T-helper 17 cell (primary cell): Measurements from ENCODE around the gene DDX56. TPM values are rescaled to one million over a fixed set of nuclear protein-coding genes. Genes with fewer than 3 reads are reported as not detected.
"Not testable (repeated sequence)": the region's sequence is repeated elsewhere in the genome, so short reads cannot be mapped to it uniquely, and the experiment has no call there.

Source experiments
- ATAC-seq: fragments of 150-1000 bp; cut with Tn5 transposase; 2 replicates; pipeline ENCODE4 v1.10.0; 2021; ENCODE audit warnings: mild to moderate bottlenecking, moderate library complexity
- DNase-seq, 3 donors: peaks; one replicate each; pipeline versions ENCODE4 v3.0.0 to v3.0.0-alpha.2; 2020 to 2021
- H3K9me3 ChIP-seq: one replicate; pipeline ENCODE4 v1.7.0; 2013; ENCODE audit warnings: low read length, mild to moderate bottlenecking; ENCODE audit not compliant: control insufficient read depth, poor library complexity, severe bottlenecking
- H3K27ac Mint-ChIP-seq: one replicate; pipeline ENCODE4 v1.8.0; 2022; ENCODE audit warnings: mild to moderate bottlenecking, moderate library complexity, mixed read lengths
- H3K27me3 Mint-ChIP-seq: one replicate; pipeline ENCODE4 v1.8.0; 2022; ENCODE audit warnings: mixed read lengths
- H3K36me3 Mint-ChIP-seq: one replicate; pipeline ENCODE4 v1.8.0; 2022; ENCODE audit warnings: low read depth, mixed read lengths
- H3K4me1 Mint-ChIP-seq: one replicate; pipeline ENCODE4 v1.8.0; 2022; ENCODE audit warnings: mild to moderate bottlenecking, mixed read lengths
- H3K4me3 Mint-ChIP-seq: one replicate; pipeline ENCODE4 v1.8.0; 2022; ENCODE audit warnings: mild to moderate bottlenecking, moderate library complexity, mixed read lengths
- total RNA-seq, 4 donors: library from RNA in 2 of 4; stranded (reverse) in 2 of 4; gene quantifications; one replicate each; pipeline ENCODE4 v1.2.3 and lab custom pipeline; 2022 to 2026

The DDX56 gene
- total RNA-seq, 2 donors from 2014 or later: 95.7 to 101 TPM

DNA sequence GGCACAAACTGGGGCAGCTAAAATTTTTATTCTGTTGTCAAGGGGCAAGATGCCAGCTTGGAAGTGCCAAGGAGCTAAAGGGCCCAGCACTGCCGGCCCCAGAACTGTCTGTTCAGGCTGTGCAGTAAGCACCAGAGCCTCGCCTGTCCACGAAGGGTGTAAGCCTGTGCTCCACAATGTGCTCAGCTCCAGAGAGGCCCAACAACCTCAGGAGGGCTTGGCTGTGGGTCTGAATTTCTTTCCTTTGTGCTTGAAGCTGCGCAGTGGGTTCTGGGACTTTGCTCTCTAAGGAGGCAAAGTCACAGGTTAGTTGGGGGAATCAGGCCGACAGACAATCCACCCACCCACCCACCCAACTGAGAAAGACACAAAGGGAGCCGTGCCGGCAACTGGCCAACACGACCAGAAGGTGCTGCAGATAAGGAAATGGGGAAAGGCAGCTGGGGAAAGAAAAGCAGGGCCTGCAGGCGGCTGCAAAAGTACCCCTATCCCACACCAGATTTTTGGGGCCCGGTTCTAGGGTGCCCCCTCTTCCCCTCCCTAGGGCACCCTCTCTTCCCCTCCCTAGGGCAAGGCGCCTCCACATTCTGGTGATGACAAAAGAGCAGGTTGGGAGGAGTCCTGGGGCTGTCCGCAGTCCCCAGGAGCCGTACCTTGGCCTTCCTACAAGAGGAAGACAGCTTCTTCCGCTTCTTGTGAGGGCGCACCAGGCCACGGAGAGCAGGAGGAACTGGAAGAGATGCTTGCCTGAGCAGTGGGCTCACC is 7.7 kb downstream of the DDX56 start:
- DNase-seq: no peak
- ATAC-seq: peak; percentile 43
- peaks cover 8% of the 10 kb centered on the region for H3K4me1 Mint-ChIP-seq
- H3K9me3 ChIP-seq: no peaks in the 10 kb centered on the region
- H3K4me3 Mint-ChIP-seq: no peak overlapping the region
- peak overlapping the region; percentile 92 for H3K27ac Mint-ChIP-seq
- no peaks in the 10 kb centered on the region for H3K27me3 Mint-ChIP-seq
- H3K36me3 Mint-ChIP-seq: peaks cover 10% of the 10 kb centered on the region

DNA sequence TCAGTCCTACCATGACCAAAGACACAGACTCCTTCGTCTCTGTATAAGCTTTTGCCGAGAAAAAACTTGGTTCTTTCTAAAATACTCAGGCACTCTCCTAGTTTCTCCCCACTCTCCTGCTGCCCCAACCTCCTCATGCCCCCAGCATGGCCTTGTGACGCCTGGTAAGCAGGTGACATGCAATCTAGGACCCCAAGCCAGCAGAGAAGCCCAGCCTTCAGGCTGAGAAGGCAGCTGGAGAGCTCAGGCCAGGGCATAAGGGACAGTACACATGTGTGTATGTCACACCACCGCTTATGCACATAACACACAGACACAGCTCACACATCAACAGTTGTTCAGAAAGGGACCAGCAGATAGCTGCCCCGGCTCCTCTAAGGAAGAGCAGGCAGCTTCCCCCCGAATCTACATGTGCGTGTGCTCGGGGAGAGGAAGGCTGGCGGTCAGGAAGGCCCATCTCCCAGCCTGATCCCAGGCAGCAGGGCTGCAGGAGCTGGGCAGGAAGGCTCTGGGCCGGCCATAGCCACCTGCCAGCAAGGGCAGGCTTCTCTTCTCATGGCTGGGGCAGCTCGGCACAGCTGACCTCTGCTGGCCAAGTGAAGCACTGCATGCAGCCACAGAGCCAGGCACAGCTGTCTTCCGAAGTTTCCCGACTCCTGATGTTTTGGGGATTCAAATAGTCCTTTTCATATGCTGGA is 8.5 kb downstream of the DDX56 start:
- Mint-ChIP-seq H3K27ac (peak overlapping the region; percentile 92), H3K4me3 (no peak overlapping the region), H3K27me3 (no peaks in the 10 kb centered on the region), H3K36me3 (peaks cover 10% of the 10 kb centered on the region), H3K4me1 (peaks cover 8% of the 10 kb centered on the region)
- ATAC-seq: peak; percentile 90
- DNase-seq: peak; percentile 36 to 66 (median 40)
- no peaks in the 10 kb centered on the region for H3K9me3 ChIP-seq

DNA sequence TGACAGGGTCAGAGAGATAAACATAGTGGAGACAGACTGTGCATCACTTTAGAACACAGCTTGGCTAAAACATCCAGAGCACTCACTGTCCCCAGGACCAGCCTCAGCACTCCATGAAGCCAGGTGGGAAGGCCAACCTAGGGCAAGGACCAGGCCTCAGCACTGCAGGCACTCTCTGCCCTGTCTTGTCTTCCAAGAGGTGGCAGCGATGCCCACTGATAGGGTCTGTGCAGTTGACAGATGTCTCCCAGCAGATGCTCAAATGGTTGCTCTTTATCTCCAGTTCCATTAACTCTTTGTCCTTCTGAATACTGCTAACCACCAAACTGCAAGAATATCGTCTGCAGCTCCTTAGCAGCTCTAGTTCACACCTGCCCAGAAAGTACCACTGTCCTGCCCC is 9.1 kb downstream of the DDX56 start:
- peaks cover 8% of the 10 kb centered on the region for H3K4me1 Mint-ChIP-seq

DNA sequence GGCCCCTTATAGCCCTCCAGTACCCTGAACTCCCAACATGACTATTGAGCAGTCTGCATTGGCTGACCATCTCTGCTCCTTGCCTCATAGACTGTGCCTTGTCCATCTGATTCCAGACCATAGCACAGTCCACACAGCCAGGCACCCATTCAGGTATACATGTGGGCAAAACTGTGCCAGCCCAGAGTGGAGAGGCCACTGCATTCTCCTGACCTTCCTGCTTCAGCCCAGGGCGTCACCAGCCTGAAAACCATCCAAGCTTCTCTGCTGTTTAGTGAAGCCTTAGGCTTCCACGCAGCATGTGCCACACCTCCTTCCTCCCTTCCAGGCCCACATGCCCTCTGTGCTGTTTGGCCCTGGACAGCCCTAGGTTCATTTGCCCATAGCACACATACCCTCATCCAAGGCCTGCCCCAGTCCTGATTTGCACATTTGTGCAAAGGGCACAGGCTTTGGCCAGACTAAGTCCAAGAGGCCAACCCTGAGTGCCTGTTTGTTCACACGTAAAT is 10.5 kb downstream of the DDX56 start:
- H3K9me3 ChIP-seq: no peaks in the 10 kb centered on the region
- Mint-ChIP-seq H3K27ac (no peak overlapping the region), H3K4me3 (no peak overlapping the region), H3K36me3 (peaks cover 8% of the 10 kb centered on the region), H3K27me3 (no peaks in the 10 kb centered on the region), H3K4me1 (peaks cover 10% of the 10 kb centered on the region)
- DNase-seq: no peak
- no peak for ATAC-seq

More for the DNA sequence above, 9.1 kb downstream of the DDX56 start:
- DNase-seq: no peak
- H3K27me3 Mint-ChIP-seq: no peaks in the 10 kb centered on the region
- no peak for ATAC-seq
- H3K4me3 Mint-ChIP-seq: no peak overlapping the region
- H3K36me3 Mint-ChIP-seq: peaks cover 8% of the 10 kb centered on the region
- H3K9me3 ChIP-seq: no peaks in the 10 kb centered on the region
- no peak overlapping the region for H3K27ac Mint-ChIP-seq

DNA sequence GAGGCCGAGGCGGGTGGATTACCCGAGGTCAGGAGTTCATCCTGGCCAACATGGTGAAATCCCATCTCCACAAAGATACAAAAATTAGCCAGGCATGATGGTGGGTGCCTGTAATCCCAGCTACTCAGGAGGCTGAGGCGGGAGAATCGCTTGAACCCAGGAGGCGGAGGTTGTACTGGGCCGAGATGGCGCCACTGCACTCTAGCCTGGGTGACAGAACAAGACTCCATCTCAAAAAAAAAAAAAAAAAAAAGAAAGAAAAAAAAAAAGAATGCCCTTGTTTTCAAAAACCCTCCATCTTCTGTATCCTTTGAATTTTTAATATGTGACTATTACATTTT is 11.1 kb downstream of the DDX56 start:
- H3K4me3 Mint-ChIP-seq, H3K36me3 Mint-ChIP-seq, ATAC-seq, H3K4me1 Mint-ChIP-seq, H3K27ac Mint-ChIP-seq, DNase-seq, H3K9me3 ChIP-seq, H3K27me3 Mint-ChIP-seq: not testable (repeated sequence)

DNA sequence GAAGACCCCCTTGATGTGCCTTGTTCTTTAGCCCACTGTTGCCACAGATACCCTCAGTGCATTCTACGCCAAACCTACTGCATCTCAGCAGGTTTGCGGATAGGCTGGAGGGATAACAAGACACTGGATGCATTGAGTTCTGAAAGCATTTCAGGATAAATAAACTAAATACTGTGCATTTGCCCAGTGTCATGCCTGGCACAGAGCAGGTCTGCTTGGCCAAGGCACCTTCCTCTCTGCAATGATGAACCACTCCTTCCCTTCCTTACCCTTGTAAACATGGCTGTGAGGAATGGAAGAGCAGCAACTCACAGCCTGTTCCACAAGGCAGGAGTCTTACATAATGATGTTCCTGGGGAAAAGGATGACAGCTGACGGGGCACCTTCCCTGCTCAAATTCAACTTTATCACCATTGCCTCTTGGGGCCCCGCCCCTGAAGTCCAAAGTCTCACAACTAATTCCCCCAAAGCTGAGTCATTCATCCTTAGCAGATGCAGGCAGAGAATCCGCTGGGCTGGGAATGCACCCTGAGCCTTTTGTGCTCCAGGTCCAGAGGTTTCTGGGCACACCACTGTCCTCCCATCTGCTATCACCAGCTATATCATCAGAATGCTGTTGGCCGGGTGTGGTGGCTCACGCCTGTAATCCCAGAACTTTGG is 11.6 kb downstream of the DDX56 start:
- DNase-seq (no peak), ATAC-seq (no peak)
- no peaks in the 10 kb centered on the region for H3K9me3 ChIP-seq
- Mint-ChIP-seq H3K27ac (no peak overlapping the region), H3K27me3 (no peaks in the 10 kb centered on the region), H3K4me3 (no peak overlapping the region), H3K36me3 (peaks cover 2% of the 10 kb centered on the region), H3K4me1 (peaks cover 6% of the 10 kb centered on the region)

DNA sequence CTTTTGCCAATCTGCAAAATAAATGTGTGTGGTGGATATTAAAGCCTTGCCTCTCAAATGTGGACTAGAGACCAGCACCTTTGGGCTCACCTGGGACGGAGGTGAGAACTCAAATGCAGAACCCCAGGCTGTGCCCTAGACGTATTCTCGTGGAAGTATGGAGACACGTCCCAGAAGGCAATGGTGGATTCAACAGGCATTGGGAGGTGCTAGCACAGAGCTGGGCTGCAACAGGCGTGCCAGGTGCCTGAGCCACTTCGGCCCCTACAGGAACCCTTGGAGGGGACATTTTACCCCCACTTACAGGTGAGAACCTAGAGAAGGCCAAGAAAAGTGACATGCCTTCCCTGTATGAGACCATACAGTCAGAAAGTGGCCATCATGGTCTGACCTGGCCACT is 12.2 kb downstream of the DDX56 start:
- Mint-ChIP-seq H3K4me3 (no peak overlapping the region), H3K27ac (no peak overlapping the region), H3K27me3 (no peaks in the 10 kb centered on the region), H3K4me1 (peaks cover 6% of the 10 kb centered on the region), H3K36me3 (no peaks in the 10 kb centered on the region)
- ATAC-seq: no peak
- DNase-seq: no peak
- H3K9me3 ChIP-seq: no peaks in the 10 kb centered on the region

DNA sequence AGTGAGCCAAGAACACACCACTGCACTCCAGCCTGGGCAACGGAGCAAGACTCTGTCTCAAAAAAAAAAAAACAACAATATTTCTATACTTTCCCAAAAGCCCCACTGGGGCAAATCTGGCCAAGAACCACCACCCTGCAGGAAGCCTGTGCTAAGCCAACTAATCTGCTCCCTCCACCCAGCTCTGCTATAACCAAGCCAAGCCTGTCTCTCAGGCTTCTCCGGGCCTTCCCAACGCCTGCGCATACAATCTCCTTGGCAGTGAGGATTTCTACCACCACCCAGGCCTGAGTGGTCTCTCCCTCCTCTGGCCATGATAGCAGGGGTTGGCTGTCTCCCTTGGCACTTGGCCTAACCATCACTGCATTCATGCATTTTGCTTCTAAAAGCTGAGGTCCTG is 14.2 kb downstream of the DDX56 start:
- H3K27ac Mint-ChIP-seq: no peak overlapping the region
- no peak for DNase-seq
- H3K27me3 Mint-ChIP-seq: no peaks in the 10 kb centered on the region
- no peaks in the 10 kb centered on the region for H3K36me3 Mint-ChIP-seq
- H3K4me1 Mint-ChIP-seq: peaks cover 2% of the 10 kb centered on the region
- no peaks in the 10 kb centered on the region for H3K9me3 ChIP-seq
- no peak for ATAC-seq
- H3K4me3 Mint-ChIP-seq: no peak overlapping the region

DNA sequence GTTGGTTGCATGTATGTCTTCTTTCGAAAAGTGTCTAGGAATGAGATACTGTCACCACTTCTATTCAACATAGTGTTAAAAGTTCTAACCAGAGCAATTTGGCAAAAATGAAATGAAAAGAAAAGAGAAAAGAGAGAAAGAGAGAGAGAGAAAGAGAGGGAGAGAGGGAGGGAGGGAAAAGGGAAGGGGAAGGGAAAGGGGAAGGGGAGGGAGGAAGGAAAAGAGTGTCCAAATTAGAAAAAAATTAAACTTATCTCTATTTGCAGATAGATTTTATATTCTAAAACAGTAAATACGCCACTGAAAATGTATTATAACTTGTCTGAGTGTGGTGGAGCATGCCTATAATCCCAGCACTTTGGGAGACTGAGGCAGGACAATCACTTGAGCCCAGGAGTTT is 16.2 kb downstream of the DDX56 start:
- H3K27ac Mint-ChIP-seq: no peak overlapping the region

DNA sequence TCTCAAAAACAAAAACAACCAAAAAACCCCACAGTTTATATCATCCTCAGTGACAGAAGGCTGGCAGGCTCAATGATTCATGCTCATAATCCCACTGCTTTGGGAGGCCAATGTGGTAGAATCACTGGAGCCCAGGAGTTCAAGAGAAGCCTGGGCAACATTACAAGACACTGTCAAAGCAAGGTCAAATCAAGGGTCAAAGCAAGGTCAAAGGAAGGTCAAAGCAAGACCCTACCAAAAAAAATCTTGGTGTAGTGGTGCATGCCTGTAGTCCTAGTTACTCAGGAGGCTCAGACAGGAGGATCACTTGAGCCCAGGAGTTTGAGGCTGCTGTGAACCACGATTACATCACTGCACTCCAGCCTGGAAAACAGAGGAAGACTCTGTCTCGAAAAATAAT is 18.4 kb downstream of the DDX56 start:
- H3K36me3 Mint-ChIP-seq: no peaks in the 10 kb centered on the region

More for the DNA sequence above, 16.2 kb downstream of the DDX56 start:
- H3K27me3 Mint-ChIP-seq: no peaks in the 10 kb centered on the region
- no peak overlapping the region for H3K4me3 Mint-ChIP-seq
- no peaks in the 10 kb centered on the region for H3K9me3 ChIP-seq
- ATAC-seq (no peak), DNase-seq (no peak)
- peaks cover 2% of the 10 kb centered on the region for H3K4me1 Mint-ChIP-seq
- H3K36me3 Mint-ChIP-seq: no peaks in the 10 kb centered on the region

DNA sequence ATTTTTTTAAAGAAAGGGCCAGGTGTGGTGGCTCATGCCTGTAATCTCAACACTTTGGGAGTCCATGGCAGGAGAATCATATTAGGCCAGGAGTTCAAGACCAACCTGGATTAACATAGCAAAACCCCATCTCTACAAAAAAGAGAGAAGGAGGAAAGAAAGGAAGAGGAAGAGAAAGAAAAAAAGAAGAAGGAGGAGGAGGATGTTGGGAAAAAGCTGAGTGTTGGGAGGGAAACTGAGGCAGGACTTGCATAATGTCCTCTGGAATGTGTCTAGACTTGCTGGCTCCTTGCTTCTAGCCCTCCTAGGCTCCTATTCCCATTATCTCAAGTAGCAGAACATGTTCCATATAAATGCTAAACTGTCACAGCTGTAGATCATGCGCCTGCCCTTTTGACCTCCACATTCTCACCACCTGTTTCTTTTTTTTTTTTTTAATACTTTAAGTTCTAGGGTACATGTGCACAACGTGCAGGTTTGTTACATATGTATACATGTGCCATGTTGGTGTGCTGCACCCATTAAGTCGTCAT is 21.2 kb downstream of the DDX56 start:
- DNase-seq, H3K4me3 Mint-ChIP-seq, H3K9me3 ChIP-seq, H3K36me3 Mint-ChIP-seq, H3K4me1 Mint-ChIP-seq, H3K27ac Mint-ChIP-seq, H3K27me3 Mint-ChIP-seq, ATAC-seq: not testable (repeated sequence)

More for the DNA sequence above, 18.4 kb downstream of the DDX56 start:
- H3K27me3 Mint-ChIP-seq: no peaks in the 10 kb centered on the region
- no peak for DNase-seq
- ATAC-seq: no peak
- H3K27ac Mint-ChIP-seq: no peak overlapping the region
- H3K4me3 Mint-ChIP-seq: no peak overlapping the region
- peaks cover 2% of the 10 kb centered on the region for H3K4me1 Mint-ChIP-seq
- H3K9me3 ChIP-seq: no peaks in the 10 kb centered on the region

DNA sequence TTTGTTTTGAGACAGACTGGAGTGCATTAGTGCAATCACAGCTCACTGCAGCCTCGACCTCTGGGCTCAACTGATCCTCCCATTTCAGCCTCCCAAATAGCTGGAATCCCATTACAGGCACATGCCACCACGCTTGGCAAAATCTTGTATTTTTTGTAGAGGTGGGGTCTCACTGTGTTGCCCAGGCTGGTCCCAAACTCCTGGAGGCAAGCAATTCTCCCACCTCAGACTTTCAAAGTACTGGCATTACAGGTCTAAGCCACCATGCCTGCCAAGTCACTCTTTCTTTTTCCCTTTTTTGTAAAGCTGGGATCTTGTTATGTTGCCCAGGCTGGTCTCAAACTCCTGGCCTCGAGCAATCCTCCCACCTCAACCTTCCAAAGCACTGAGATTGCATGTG is 24.3 kb downstream of the DDX56 start:
- DNase-seq (no peak), ATAC-seq (no peak)
- H3K9me3 ChIP-seq: no peaks in the 10 kb centered on the region
- Mint-ChIP-seq H3K36me3 (no peaks in the 10 kb centered on the region), H3K27ac (no peak overlapping the region), H3K27me3 (peaks cover 8% of the 10 kb centered on the region), H3K4me1 (peaks cover 15% of the 10 kb centered on the region), H3K4me3 (no peak overlapping the region)

DNA sequence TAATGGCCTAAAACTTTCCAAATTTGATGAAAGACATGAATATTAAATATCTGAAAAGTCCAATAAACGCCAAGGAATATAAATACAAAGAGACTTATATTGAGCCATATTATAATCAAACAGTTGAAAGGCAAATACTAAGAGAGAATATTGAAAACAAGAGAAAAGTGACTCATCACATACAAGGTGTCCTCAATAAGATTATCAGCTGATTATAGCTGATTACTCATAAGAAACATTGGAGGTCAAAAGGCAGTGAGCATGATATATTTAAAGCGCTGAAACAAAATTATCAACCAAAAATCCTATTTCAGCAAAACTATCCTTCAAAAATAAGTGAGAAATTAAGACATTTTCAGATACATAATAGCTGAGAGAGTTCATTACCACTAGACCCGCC is 24.8 kb downstream of the DDX56 start:
- H3K4me3 Mint-ChIP-seq: no peak overlapping the region
- peaks cover 12% of the 10 kb centered on the region for H3K27me3 Mint-ChIP-seq

More for the DNA sequence above, 24.8 kb downstream of the DDX56 start:
- ATAC-seq: no peak
- DNase-seq: no peak
- peaks cover 15% of the 10 kb centered on the region for H3K4me1 Mint-ChIP-seq
- no peaks in the 10 kb centered on the region for H3K36me3 Mint-ChIP-seq
- no peak overlapping the region for H3K27ac Mint-ChIP-seq
- no peaks in the 10 kb centered on the region for H3K9me3 ChIP-seq
